Measurements from ENCODE around the gene OTOS.

OTOS gene

GRCh38 chr2:240136013-240136670, 4.3 kb downstream of the OTOS start, which contains the start of gene COPS9:
TSS of gene COPS9 (minus strand) at chr2:240136305. CDS start at chr2:240136284, 21 bp downstream.
- DNase-seq (ENCODE audit: low spot score) = peak; percentile 97

- peak; percentile 55 for DNase-seq (ENCODE audit: low spot score)
Measured at GRCh38 chr2:240135706-240136012, 4.8 kb downstream of the OTOS start.

DNA sequence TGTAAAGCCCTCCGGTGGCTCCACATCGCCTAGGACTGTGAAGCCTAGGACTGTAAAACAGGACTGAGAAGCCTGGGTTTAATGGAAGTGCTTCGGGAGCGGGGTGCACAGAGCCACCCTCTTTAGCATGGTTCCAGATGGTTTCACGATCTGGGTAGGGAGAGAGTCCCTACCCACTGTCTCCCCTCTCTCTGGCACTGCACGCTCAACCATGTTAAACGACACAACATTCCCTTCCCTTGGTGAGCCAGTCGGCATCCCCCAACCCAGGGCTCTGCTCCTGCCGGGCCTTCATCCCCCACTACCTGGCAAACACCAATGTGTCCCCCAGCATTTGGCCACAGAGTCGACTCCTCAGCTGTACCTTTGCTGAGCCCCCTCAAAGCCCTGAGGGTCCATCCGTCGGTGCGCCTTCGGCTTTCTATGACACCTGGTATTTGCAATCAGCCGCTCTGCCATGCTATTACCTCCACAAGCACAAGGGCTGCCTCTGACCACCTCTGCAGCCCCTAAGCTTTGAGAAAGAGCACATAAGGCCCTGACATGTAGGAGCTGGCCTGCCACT, 5.4 kb downstream of the OTOS start:
- DNase-seq (ENCODE audit: low spot score) = no peak

- no peak for DNase-seq (ENCODE audit: low spot score)
Measured at GRCh38 chr2:240134466-240134865, 6.0 kb downstream of the OTOS start.

GRCh38 chr2:240133401-240133800, 7.1 kb downstream of the OTOS start:
- DNase-seq (ENCODE audit: low spot score) = no peak

DNA sequence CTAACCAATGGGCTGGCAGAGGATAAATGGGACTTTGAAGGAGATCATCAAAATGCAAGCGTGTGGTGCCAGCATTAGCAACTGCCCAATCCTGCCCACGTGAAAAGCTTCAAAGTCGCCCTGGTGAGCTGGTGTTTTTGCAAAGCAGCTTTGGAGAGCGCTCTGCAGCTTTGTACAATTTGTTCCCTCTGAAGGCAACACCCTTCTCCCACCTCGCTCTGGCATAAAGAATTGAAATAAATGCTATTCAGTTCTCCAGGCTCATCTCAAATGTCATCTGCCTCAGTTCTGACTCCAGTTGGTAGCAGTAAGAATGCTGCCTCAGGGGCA, 7.8 kb downstream of the OTOS start:
- DNase-seq (ENCODE audit: low spot score) = no peak

DNA sequence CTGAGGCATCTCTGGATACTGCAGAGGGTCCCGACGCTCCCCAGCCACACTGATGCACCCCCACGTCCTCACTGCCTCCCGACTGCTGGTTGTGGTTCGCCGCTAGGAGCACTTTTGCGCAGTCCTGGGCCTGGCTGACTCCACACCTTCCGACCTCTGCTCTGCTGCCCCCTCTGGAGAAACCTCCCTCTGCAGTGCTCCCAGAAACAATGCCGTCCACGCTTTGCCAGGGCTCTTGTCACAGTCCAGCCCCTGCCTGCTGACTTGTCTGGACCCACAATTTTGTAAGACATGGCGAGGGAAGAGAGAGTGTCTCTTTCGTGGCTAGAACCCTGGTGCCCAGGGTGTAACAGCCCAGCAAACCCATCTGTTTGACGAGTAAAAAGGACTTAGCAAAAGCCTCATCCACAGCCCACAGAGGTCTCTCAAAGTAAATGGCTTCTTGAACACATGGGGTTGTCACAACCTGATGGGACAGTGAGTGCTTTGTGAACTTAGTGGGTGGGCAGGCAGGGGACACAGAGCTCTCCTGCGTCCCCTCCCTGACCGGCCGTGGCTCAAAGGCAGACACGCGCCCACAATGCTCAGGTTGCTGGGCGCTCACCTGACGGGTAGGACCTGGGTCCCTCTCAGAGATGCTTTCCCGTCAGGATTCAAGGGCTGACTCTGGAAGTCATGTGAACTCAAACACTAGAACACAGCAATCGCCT, 8.4 kb downstream of the OTOS start:
- no peak for DNase-seq (ENCODE audit: low spot score)

GRCh38 chr2:240131296-240131695, 9.2 kb downstream of the OTOS start:
- DNase-seq (ENCODE audit: low spot score) = no peak

DNA sequence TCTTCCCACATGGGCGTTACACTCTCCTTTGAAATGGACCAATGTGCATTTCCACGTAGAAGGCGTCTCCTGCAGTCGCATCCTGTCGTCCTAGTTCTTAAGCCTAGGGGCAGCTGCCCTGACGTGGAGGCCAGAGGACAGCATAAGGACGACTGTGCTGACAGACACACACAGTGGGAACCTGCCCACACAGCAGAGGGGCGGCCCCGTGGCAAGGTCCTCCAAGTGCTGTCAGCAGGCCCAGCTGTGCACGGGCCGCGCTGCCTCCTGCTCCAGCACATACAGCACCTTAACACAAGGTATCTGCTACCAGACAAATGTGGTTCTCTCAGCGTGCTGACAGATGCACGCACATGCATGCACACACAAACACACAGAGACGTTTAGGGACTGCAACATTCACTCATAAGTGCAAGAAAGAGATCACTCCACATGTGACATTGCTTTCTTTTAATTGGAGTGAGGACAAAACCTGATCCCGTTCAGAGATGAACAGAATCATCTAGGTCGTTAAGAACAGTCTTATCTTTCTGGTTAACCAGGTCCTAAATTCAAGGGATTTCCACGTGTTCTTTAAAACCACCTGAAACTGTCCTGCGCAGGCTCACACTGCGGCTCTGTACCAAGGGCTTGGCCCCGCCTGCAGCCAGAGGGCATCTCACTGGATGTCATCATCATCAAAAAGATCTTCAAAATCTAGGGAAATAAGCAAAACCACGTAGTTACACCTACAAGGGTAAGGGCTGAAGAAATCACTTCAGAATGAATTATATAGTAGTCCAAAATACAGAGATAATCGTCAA, 9.9 kb downstream of the OTOS start:
- DNase-seq (ENCODE audit: low spot score) = no peak

- DNase-seq (ENCODE audit: low spot score) = no peak
Measured at GRCh38 chr2:240129731-240130392, 10.6 kb downstream of the OTOS start.

DNA sequence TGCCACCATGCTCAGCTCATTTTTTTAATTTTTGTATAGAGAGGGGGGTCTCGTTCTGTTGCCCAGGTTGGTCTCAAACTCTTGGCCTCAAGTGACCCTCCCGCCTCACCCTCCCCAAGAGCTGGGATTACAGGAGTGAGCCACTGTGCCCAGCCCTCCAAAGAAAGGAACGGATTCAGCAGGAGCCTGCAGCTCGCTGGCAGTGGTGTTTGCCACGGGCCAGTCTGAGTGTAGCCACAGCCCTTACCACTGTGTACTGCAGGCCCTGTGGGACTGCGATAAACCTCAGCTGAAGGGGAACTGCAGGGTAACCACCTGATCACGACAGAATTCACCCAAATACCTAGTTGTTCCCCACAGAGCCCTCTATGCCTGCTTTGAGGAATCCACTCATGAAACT, 11.1 kb downstream of the OTOS start:
- no peak for DNase-seq (ENCODE audit: low spot score)

- DNase-seq (ENCODE audit: low spot score) = no peak
Measured at GRCh38 chr2:240128608-240129145, 11.8 kb downstream of the OTOS start.

DNA sequence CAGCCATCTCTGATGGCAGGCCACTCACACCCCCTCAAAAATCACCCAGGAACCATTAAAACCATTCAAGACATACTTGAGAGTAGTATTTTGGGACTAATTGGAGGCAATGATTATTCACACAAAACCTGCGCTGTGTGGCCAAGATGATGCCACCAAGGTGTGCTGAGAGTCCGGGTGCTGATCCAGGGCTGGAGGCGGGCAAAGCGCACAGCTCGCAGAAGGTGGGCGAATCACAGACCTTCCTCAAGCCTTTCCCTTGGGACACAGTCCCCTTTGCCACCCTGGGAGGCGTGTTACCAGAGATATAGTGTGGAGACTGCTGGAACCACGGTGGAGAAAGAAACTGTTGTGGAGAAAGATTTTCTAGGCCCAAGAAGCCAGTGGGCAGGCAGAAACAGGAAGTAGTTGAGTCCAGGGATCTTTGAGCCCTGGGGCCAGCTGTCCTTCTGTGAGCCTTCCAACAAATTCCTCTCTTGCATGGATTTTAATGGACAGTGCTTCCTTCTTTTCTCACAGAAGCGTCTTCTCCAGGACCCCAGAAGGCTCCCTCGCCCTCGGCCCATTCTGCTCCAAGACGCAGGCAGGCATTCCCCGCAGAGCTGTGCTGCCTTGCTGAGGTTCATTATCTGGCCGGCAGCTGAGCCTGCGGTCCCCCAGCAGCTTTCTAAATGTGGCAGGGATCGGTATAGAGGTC, 12.4 kb downstream of the OTOS start:
- no peak for DNase-seq (ENCODE audit: low spot score)

GRCh38 chr2:240127191-240127750, 13.2 kb downstream of the OTOS start:
- DNase-seq (ENCODE audit: low spot score) = no peak

- no peak for DNase-seq (ENCODE audit: low spot score)
Measured at GRCh38 chr2:240126731-240127130, 13.7 kb downstream of the OTOS start.

- no peak for DNase-seq (ENCODE audit: low spot score)
Measured at GRCh38 chr2:240125742-240126141, 14.7 kb downstream of the OTOS start.

DNA sequence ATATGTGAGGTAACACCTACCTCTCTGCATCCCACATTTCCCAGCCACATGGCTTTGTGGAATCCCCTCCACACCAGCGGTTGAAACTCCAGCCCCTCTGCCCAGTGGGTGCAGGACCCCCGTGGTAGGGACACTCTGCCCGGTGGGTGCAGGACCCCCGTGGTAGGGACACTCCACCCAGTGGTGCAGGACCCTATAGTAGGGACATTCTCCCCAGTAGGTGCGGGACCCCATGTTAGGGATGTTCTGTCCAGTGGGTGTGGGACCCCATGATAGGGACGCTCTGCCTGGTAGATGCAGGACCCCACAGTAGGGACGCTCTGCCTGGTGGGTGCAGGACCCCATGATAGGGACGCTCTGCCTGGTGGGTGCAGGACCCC, 15.8 kb downstream of the OTOS start:
- no peak for DNase-seq (ENCODE audit: low spot score)

GRCh38 chr2:240123821-240124650, 16.4 kb downstream of the OTOS start:
- no peak for DNase-seq (ENCODE audit: low spot score)

- no peak for DNase-seq (ENCODE audit: low spot score)
Measured at GRCh38 chr2:240121675-240122074, 18.8 kb downstream of the OTOS start.

DNA sequence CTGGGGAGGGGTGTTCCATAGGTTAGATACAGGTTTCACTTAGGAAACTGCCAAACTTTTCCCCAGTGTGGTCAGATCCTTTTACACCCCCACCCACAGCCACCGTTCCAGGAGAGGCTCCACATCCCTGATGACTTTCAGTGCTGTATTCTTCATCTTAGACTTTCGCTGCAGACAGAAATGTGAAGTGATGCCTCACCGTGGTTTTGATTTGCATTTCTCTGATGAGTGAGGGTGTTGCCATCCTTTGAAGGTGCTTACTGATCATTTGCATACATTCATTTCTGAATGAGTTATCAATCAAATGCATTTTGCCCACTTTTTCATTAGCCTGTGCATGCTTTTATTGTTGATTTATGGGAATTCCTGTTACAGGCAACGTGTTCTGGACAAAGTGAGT, 19.3 kb downstream of the OTOS start:
- no peak for DNase-seq (ENCODE audit: low spot score)

Data from hepatic stellate cell (primary cell).